GM12873 (cell line): ENCODE measurements around the gene ANKK1.

ENCODE experiments used
- CTCF ChIP-seq: IDR thresholded peaks from 2 replicates; pipeline ENCODE4 v1.5.1; 2012; ENCODE audit warnings: low read depth, mild to moderate bottlenecking, moderate library complexity, low read length, control low read depth; ENCODE audit not compliant: insufficient read depth; ENCODE audit errors: missing control alignments

The ANKK1 gene

GRCh38 chr11:113392236-113392921 is 4.8 kb downstream of the ANKK1 start:
- TF ChIP-seq CTCF: no peak

GRCh38 chr11:113393501-113393985 is 6.0 kb downstream of the ANKK1 start:
- TF ChIP-seq CTCF: no peak

GRCh38 chr11:113394919-113395318 is 7.3 kb downstream of the ANKK1 start:
- TF ChIP-seq CTCF: no peak

- TF ChIP-seq CTCF: no peak
Observed at GRCh38 chr11:113395782-113396336, 8.3 kb downstream of the ANKK1 start.

- no peak for TF ChIP-seq CTCF
Observed at GRCh38 chr11:113396690-113397089, 9.1 kb downstream of the ANKK1 start.

- no peak for TF ChIP-seq CTCF
Observed at GRCh38 chr11:113397212-113397611, 9.6 kb downstream of the ANKK1 start.

GRCh38 chr11:113397821-113398220 is 10.2 kb downstream of the ANKK1 start:
- no peak for TF ChIP-seq CTCF
